Activated naive CD4-positive, alpha-beta T cell treated with anti-CD3 and anti-CD28 coated beads for 36 hours (primary cell): Measurements from ENCODE around the gene FEV. TPM values are rescaled to one million over a fixed set of nuclear protein-coding genes. Genes with fewer than 3 reads are reported as not detected.

Experiments used
- CTCF ChIA-PET: fragments of 350-600 bp; sonication (Branson Sonifier 250); formaldehyde crosslinking; loops from one replicate; lab custom pipeline; 2021; ENCODE audit warnings: antibody characterized with exemption; lab: Charles Lee
- DNase-seq: peaks from one replicate; pipeline ENCODE4 v3.0.0-alpha.2; 2020
- H3K27ac Mint-ChIP-seq: one replicate; pipeline ENCODE4 v1.8.0; 2021; ENCODE audit warnings: mild to moderate bottlenecking, mixed read lengths
- H3K27me3 Mint-ChIP-seq: one replicate; pipeline ENCODE4 v1.8.0; 2021; ENCODE audit warnings: low read depth, mixed read lengths
- H3K36me3 Mint-ChIP-seq: one replicate; pipeline ENCODE4 v1.8.0; 2021; ENCODE audit warnings: low read depth, mixed read lengths
- H3K4me1 Mint-ChIP-seq: one replicate; pipeline ENCODE4 v1.8.0; 2021; ENCODE audit warnings: low read depth, mixed read lengths
- H3K4me3 Mint-ChIP-seq: one replicate; pipeline ENCODE4 v1.8.0; 2021; ENCODE audit warnings: mild to moderate bottlenecking, moderate library complexity, mixed read lengths
- H3K9me3 Mint-ChIP-seq: one replicate; pipeline ENCODE4 v1.8.0; 2021; ENCODE audit warnings: mixed read lengths
- intact Hi-C: fragments of 100-400 bp; cut with micrococcal nuclease; formaldehyde crosslinking; loops from one replicate; pipeline ENCODE4 v1.15.1; 2023
- total RNA-seq, 2 experiments: library from RNA; stranded (reverse); gene quantifications; one replicate each; pipeline ENCODE4 v1.2.3, GENCODE V29; 2021

The FEV gene
- total RNA-seq = not detected

DNA sequence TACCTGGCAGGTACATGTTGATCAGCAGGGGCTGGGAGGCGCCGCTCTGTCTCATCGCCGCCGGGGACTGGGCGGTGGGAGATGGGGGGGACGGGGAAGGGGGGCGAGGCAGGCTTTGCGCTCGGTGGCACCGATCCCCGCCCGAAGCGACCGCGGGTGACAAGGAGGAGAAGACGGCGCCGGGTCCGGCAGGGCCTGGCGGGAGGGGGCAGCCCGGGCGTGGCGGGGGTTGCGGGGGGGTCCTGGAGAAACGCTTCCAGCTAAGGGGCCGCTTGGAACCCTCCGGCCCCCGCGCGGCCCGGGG, at the start of gene FEV:
TSS of gene FEV (minus strand) at position 164 of the 304 bp plus-strand sequence. CDS start at position 55, 109 bp downstream.
- H3K36me3 Mint-ChIP-seq = no peaks in the 10 kb centered on the region
- H3K4me1 Mint-ChIP-seq = peaks cover 31% of the 10 kb centered on the region
- peak within 1 kb of the TSS; percentile 18 for H3K4me3 Mint-ChIP-seq
- H3K27me3 Mint-ChIP-seq = peaks cover 78% of the 10 kb centered on the region
- no peaks in the 10 kb centered on the region for H3K9me3 Mint-ChIP-seq
- intact Hi-C loops = no loop called here
- DNase-seq = no peak
- CTCF ChIA-PET = interaction anchor here (0.5 to 1.2 kb wide), 2 partner anchors 11 to 335 kb away, joined by 3 read pairs; no protein-coding TSS in a partner anchor
- no peak within 1 kb of the TSS for H3K27ac Mint-ChIP-seq

DNA sequence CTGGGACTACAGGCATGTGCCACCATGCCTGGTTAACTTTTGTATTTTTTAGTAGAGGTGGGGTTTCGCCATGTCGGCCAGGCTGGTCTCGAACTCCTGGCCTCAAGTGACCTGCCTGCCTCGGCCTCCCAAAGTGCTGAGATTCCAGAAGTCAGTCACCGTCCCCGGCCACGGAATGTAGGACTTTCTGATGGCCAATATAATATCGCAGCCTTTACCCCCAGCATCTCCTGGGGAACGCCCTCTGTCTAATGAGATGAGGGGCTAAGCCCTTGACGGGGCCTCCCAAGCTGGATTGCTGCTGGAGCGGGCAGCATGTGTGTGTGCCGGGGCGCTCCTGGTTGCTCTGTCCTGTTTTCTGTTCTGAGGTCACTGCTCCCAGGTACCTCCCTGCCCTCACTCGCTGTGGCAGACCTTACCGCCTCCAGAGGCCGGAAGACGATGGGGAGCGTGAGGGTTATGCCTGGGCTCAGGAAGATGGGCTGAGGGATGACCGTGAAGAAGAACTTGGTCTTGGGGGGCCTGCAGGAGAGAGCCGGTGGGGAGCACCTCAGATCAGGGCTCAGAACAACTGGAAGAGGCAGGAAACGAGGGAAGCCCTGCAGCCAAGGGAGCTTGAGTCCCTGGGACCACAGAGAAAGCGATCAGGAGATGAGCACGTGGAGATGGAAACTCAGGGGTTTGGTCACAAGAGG, 47.2 kb upstream of the FEV start:
- H3K27ac Mint-ChIP-seq = no peak overlapping the region

DNA sequence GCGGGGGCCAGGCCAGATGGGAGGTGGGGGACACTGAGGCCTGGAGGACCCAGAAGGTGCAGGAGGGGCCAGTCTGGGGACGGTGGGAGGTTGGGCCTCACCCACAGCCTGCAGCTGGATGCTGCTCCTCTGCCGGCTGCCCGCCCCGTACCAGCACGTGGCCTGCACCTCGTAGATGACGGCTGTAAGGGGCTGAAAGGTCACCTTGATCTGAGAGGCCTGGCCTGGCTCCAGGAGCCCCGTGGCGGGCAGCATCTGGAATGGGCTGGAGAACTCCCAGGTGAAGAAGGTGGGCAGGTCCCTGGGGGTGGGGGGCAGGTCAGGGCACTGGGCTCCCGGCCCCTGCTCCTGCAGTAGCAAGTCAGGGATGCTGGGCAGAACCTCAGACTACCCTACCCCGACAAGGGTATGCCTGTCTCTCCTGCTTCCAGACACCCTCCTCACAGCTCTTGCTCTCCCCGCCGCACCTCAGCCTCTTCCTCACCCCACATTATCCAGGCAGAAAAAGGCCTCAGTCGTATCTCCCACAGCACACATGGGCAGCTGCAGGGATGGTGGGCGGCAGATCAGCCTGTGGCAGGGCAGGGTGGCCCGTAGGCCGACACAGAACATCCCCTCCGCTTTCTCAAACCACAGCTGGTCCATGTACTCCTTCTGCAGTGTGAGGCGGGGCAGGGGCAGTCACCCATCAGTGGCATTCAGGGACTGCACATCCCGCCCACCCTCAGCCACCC, 46.2 kb upstream of the FEV start:
- Mint-ChIP-seq H3K36me3 (no peaks in the 10 kb centered on the region), H3K4me3 (no peak overlapping the region), H3K27ac (no peak overlapping the region), H3K27me3 (peaks cover 21% of the 10 kb centered on the region), H3K4me1 (no peaks in the 10 kb centered on the region), H3K9me3 (no peaks in the 10 kb centered on the region)
- CTCF ChIA-PET = interaction anchor here (0.8 to 8.9 kb wide), 9 partner anchors 13 to 493 kb away, joined by 3 to 72 read pairs (median 14); partner anchors contain the start of gene NHEJ1
- intact Hi-C loops = no loop called here
- DNase-seq = no peak

More for the DNA sequence above, 47.2 kb upstream of the FEV start:
- no peaks in the 10 kb centered on the region for H3K36me3 Mint-ChIP-seq
- CTCF ChIA-PET = interaction anchor here (0.5 to 8.9 kb wide), 7 partner anchors 15 to 431 kb away, joined by 3 to 72 read pairs (median 4); partner anchors contain the start of gene NHEJ1
- no peak for DNase-seq
- no peaks in the 10 kb centered on the region for H3K4me1 Mint-ChIP-seq
- H3K4me3 Mint-ChIP-seq = no peak overlapping the region
- intact Hi-C loops = no loop called here
- no peaks in the 10 kb centered on the region for H3K9me3 Mint-ChIP-seq
- peaks cover 21% of the 10 kb centered on the region for H3K27me3 Mint-ChIP-seq

DNA sequence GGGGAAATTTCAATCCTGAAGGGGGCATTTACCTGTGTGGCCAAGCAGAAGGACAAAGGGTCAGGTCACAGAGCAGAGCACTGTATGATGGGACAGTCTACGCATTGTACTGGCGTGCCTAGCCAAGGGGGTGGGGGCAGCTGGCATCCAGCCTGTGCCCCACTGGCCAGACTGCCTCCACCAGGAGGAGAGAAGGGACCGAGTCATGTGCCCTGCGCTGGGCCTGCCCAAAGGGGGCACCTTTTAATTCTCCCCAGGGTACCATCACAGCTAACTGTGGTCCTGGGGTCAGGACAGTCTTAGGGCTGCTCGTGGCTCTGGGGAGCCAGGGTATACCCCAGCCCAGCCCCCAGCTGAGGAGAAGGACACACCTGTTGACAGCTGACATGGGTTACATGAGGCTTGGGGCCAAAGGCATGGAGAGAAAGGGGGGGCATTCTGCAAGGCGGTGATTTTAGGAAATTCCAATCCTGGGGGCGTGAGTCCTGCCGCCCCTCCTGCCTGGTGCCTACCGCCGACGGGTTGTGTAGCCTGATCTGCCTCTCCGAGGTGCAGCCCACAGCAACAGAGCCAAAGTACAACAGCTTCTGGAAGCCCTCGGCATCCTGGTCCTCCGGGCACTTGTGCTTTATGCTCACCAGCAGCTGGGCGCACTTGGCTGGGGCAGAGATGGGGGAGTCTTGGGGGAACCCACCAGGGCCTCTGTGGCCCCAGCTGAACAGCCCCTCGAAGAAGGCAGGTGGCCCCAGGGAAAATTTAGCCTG, 45.4 kb upstream of the FEV start:
- Mint-ChIP-seq H3K4me1 (no peaks in the 10 kb centered on the region), H3K27ac (no peak overlapping the region), H3K27me3 (peaks cover 18% of the 10 kb centered on the region), H3K4me3 (no peak overlapping the region), H3K9me3 (no peaks in the 10 kb centered on the region), H3K36me3 (no peaks in the 10 kb centered on the region)
- intact Hi-C loops = no loop called here
- no peak for DNase-seq
- CTCF ChIA-PET = interaction anchor here (0.6 to 8.9 kb wide), 42 partner anchors 8 to 493 kb away, joined by 3 to 72 read pairs (median 5); partner anchors contain the start of genes CFAP65, IHH and NHEJ1

DNA sequence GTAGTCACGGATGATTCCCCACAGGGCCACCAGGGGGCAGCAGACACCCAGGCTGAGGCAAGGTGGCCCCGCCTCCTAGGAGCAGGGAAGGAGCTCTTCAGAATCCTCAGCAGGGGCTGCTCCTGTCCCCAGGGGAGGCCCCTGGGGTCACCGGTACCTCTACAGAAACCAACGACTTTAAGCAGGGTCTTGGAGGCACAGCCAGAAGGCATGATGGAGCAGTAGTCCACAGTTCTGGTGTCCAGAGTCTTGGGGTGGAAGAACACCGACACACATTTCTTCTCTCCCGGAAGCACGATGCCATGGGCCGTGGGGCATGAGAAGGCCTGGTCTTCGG, 44.8 kb upstream of the FEV start:
- Mint-ChIP-seq H3K4me1 (no peaks in the 10 kb centered on the region), H3K4me3 (no peak overlapping the region), H3K27ac (no peak overlapping the region), H3K9me3 (no peaks in the 10 kb centered on the region), H3K27me3 (peaks cover 18% of the 10 kb centered on the region), H3K36me3 (no peaks in the 10 kb centered on the region)
- DNase-seq = peak; percentile 83
- CTCF ChIA-PET = interaction anchor here (0.6 to 8.9 kb wide), 42 partner anchors 8 to 494 kb away, joined by 3 to 72 read pairs (median 5); partner anchors contain the start of genes CFAP65, IHH and NHEJ1
- intact Hi-C loops = loop anchor here (1.0 kb wide), 3 partner anchors 49 to 126 kb away; no protein-coding TSS in a partner anchor

DNA sequence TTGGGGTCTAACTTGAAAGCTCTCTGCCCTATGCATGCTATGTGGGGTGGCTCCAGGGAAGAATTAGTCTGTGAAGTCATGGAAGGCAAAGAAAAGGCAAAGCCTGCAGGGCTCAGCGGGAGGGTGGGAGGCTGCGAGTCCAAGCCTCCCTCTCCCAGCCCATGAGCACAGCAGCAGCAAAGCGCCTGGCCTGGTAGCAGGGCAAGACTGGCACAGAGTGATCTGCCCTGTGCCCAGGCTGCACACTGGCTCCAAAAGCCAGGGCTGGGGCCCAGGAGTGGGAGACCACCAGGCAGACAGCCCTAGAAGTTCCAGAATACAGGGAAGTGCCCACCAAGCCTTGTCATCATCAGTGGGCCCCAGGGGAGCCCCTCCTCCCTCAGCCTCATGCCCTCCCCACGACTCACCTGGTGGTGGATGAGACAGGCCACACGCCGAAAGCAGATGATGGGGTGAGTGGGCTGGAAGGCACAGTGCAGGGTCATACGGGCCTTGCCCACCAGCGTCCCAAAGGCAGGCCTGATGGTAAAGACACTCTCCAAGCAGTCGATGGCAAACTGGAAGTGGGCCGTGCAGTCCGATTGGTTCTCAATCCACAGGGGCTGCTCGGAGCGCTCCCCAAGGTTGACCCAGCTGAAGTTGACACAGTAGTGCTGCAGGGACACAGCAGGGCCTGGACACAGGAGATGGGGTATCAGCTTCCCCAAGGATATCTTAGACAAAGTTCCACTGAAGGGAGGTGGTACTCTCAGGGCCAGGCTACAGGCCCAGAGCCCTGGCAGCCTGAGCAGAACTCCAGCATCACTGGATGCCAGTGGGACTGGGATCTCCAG, 44.2 kb upstream of the FEV start:
- intact Hi-C loops = loop anchor here (1.0 kb wide), 3 partner anchors 49 to 126 kb away; no protein-coding TSS in a partner anchor
- Mint-ChIP-seq H3K9me3 (no peaks in the 10 kb centered on the region), H3K4me3 (no peak overlapping the region), H3K4me1 (no peaks in the 10 kb centered on the region), H3K27me3 (peaks cover 18% of the 10 kb centered on the region), H3K36me3 (no peaks in the 10 kb centered on the region), H3K27ac (no peak overlapping the region)
- no peak for DNase-seq
- CTCF ChIA-PET = interaction anchor here (0.7 to 8.9 kb wide), 38 partner anchors 8 to 495 kb away, joined by 3 to 72 read pairs (median 5); partner anchors contain the start of genes CFAP65, IHH and NHEJ1

DNA sequence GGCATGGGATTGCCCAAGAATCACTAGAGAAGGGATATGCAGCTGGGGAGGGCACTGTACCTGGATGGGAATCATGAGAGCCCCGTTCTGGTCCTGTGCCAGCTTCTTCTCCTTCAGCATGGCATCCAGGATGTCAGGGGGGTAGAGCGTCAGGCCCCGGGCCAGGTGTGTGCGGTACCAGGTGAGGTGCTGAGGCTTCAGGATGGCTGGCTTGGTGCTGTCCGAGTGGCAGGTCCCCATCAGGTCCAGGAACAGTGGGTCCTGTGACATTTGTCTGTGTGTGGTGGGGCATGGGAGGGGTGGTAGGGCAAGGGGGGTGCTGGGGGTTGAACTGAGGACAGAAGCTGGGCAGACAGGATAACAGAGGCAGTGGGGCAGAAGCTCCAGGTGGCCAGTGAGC, 43.2 kb upstream of the FEV start:
- no peaks in the 10 kb centered on the region for H3K4me1 Mint-ChIP-seq
- CTCF ChIA-PET = interaction anchor here (0.9 to 8.9 kb wide), 6 partner anchors 9 to 129 kb away, joined by 3 to 72 read pairs (median 5); partner anchors contain the start of gene NHEJ1
- no peak overlapping the region for H3K4me3 Mint-ChIP-seq
- peaks cover 13% of the 10 kb centered on the region for H3K27me3 Mint-ChIP-seq
- H3K9me3 Mint-ChIP-seq = no peaks in the 10 kb centered on the region
- no peaks in the 10 kb centered on the region for H3K36me3 Mint-ChIP-seq
- no peak for DNase-seq
- no peak overlapping the region for H3K27ac Mint-ChIP-seq
- intact Hi-C loops = no loop called here

DNA sequence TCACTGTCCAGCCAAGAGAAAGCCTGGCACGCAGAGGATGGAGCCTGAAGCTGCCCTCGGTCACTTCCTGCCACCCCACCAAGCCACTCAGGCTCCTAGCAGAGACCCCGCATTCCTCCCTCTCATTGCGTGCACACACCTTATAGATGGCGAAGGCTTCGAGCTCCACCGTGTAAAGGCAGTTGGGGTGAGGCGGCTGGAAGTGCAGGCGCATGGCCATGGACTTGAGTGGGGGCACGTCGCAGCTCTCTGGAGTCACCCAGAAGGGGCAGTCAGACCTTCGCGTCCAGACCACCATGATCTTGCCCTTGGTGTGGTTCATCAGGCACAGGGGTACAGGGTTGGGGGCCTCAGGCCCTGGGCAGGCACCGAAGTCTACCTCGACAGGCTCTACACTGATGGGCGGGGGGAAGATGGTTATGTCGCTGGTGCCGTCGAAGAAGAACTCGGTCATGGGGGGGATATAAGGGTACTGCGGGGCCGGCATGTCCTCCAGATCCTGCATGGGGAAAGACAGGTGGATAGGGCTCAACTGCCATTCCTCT, 42.6 kb upstream of the FEV start:
- Mint-ChIP-seq H3K36me3 (no peaks in the 10 kb centered on the region), H3K4me3 (no peak overlapping the region), H3K27ac (no peak overlapping the region), H3K9me3 (no peaks in the 10 kb centered on the region), H3K4me1 (no peaks in the 10 kb centered on the region), H3K27me3 (peaks cover 11% of the 10 kb centered on the region)
- DNase-seq = no peak
- intact Hi-C loops = no loop called here
- CTCF ChIA-PET = interaction anchor here (0.6 to 8.9 kb wide), 12 partner anchors 10 to 268 kb away, joined by 3 to 72 read pairs (median 4); partner anchors contain the start of gene NHEJ1

DNA sequence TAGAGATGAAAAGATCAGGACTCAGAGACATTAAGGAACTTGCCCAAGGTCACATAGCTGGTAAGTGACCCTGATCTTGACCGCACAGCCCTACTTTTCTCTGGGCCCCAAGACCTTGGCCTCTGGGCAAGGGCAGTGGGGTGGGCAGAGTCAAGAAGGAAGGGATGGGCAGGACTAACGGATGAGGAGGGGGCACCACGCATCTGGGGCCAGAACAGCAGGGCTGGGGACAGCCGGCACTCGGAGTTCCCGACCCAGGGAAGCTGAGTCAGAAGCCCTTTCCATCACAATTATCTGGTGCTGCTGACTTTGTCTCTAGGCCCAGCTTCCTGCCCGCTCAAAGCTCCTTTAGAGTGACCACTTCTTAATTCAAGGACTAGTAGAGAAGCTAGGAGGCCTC, 42.0 kb upstream of the FEV start:
- Mint-ChIP-seq H3K27ac (no peak overlapping the region), H3K9me3 (no peaks in the 10 kb centered on the region), H3K27me3 (peaks cover 7% of the 10 kb centered on the region), H3K4me1 (no peaks in the 10 kb centered on the region), H3K4me3 (no peak overlapping the region), H3K36me3 (no peaks in the 10 kb centered on the region)
- intact Hi-C loops = no loop called here
- no peak for DNase-seq
- CTCF ChIA-PET = interaction anchor here (0.6 to 8.9 kb wide), 11 partner anchors 11 to 268 kb away, joined by 3 to 72 read pairs (median 4); partner anchors contain the start of gene NHEJ1

DNA sequence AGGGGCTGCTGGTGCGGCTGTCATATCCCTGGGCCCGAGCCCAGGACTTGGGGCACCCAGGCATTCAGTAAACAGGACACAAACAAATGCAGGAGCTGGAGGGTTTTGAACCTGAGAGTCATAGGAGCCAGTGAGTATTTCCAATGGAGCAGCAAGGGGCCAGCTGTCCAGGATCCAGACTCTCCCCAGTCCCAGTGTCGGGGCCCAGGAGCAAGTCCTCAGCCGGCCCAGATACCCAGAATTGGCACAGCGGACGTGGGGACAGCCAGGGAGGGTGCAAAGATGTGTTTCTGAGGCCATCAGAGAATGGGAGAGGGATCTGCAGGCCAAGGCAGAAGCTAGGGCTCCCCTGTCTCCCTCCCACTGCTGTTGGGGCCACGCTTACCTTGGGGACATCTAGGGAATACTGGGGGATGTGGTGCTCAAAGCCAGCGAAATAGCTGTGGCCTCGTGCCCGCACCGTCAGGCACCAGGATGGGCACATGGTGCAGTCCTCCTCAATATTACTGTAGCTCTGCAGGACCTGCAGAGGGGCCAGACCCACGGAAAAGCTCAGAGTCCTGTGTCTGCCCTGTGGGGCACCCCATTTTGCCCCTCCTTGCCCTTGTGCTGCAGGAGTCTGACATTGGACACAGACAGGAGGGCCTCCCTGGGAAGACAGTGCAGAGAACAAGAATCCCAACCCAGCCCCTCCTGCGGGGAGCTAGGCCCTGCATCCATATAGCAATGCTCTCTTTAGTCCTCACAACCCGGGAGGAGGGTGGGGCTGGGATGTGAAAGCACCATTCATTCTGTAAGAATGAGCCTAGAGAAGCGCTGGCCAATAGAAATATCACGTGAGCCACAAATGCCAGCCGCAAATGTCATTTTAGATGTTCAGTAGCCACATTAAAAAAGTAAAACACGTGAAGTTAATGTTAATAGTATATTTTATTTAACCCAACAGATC, 40.9 kb upstream of the FEV start:
- Mint-ChIP-seq H3K4me1 (no peaks in the 10 kb centered on the region), H3K9me3 (no peaks in the 10 kb centered on the region), H3K27ac (no peak overlapping the region), H3K4me3 (no peak overlapping the region), H3K27me3 (peaks cover 5% of the 10 kb centered on the region), H3K36me3 (no peaks in the 10 kb centered on the region)
- CTCF ChIA-PET = interaction anchor here (1.6 to 8.9 kb wide), 4 partner anchors 15 to 269 kb away, joined by 3 to 72 read pairs (median 6); partner anchors contain the start of gene NHEJ1
- intact Hi-C loops = no loop called here
- no peak for DNase-seq
